GM19025 (cell line): ENCODE measurements around the gene RNF223.

Source experiments
- ATAC-seq: cut with Tn5 transposase; IDR thresholded peaks from one replicate; pipeline ENCODE4 v1.9.1; 2021; ENCODE audit warnings: mild to moderate bottlenecking, low read depth, moderate library complexity; ENCODE audit not compliant: unreplicated experiment

Gene RNF223

DNA sequence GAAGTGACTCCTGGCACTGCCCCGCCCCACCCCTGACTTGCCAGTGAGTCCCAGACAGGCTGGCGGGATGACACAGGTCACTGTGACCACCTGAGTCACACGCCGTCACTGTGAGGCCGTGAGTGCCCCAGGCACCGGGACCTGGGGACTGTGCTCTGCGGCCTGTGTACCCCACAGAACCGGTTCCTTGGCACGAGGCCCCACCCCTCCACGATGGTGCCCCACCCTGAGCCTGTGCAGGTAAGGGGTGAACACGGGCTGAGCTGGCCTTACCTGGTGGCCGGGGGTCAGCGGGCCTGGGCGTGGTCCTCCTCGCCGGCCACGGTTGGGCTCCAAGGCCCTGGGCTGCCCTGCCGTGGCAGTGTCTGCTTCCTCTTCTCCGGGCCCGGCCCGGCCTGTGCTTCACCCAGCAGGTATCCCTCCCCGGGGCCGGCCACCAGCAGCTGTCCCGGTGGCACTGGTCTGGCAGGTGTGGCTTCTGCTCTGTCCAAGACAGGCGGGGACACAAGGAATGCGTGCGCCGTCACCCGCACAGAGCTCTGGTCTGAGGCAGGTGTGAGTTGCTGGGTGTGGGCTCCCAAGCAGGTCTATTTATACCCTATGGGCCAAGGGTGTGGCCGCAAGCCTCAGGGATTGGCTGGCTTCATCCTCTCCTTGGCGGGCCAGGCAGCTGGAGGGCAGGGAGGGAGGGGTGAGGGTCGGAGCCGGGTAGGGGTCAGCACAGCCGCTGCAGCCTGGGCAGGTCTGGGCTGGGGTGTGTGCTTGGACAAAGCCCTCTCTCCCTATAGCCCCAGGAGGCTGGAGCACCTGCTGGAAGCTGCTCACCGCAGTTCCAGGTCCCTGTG, at the start of gene RNF223:
TSS of gene RNF223 (minus strand) at position 564 of the 845 bp plus-strand sequence. CDS start 1,740 bp downstream, outside the sequence.
- ATAC-seq: no peak

DNA sequence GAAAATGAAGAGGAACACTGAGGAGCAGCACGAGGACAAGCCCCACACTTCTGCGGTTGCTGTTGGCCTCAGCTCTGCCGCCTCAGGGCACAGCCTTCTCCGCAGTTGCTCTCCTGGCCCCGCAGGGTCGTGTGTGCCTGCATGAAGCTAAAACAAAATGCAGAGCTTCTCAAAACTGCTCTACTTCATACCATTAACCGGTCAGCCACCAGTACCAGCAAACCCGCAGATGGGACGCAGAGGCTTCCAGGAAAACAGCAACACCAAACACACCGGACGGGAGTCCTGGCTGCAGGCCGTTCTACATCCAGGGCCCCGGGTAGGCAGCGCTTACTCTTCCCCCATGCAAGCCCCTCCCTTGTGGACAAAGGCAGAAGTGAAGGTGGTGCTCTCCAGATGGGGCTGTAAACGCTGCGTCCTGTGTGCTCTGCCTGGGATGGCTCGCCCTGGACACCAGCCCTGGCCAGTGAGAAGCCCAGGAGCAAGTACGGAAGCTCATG, 48.9 kb upstream of the RNF223 start:
- ATAC-seq: no peak

DNA sequence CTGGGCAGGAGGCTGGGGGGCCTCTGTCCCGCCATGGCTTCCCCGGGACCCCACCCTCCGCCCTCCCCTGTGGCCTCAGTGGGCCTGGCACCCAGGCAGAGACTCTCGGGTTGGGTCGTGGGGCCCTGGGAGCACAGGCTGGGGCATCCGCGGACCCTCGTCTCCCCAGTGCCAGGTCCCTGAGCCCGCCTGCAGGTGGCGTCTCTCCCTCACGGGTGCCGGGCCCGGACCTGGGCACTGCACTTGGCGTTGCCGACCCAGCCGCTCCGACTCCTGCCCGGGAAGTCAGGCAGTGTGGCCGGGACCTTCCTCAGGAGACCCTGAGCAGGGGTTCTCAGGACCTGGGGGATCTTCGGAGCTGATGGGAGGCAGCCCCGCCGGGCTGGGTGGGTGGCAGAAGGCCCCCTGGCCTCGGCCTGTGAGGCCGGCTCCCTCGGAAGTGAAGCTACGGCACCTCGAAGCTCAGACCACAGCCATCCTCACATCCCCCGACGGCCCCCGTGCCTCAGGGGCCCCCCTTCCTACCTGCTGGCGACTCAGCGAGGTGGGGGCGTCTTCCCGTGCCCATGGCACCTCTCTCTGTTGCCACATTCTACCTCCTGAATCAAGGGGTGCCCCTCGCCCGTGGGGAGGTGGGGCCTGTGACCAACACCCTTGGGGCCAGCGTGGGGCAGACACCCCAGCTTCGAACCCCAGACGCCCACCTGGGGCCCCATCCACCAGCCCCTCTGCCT, 48.1 kb upstream of the RNF223 start:
- ATAC-seq: no peak

DNA sequence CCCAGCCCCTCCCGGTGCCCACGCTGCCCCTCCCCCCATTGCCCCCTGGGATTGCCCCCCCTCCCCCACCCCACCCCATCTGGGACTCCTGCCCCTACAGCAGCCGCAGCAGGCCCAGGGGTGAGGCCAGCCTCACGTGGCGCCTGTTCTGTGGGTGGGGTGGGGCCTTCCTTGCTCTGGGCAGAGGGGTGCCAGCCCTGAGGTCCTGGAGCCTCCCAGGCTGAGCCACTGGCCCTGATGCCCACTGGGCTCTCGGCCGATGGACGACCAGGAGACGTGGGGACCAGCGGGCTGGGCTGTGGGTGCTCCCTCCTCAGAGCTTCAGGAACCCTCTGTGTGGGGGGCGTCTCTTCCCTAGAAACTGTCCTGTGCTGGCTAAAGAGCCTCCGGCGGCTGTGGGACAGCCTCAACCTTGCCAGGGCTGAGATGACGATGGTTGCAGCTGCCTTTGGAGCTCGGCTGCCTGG, 47.5 kb upstream of the RNF223 start:
- no peak for ATAC-seq

- no peak for ATAC-seq
These were observed 46.9 kb upstream of the RNF223 start for GRCh38 chr1:1120866-1121591.

DNA sequence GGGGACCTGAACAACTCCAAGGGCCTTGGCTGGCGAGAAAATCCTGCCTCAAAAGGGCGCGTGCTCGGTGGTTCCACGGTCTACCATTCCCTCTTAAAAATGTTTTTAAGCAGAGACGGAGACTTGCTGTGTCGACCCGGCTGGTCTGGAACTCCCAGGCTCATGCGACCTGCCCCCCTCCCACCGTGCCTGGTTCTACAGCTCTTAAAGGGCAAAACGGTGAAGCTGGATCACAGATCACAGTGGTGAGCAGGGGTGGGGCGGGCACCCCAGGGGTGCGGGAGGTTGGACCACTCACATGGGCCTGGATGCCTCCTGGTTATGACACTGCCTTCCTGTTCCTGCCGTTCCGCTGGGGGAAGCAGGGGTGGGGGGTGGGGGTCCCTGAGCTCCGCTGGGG, 46.0 kb upstream of the RNF223 start:
- no peak for ATAC-seq

GRCh38 chr1:1119272-1119890, 45.3 kb upstream of the RNF223 start:
- ATAC-seq: no peak

DNA sequence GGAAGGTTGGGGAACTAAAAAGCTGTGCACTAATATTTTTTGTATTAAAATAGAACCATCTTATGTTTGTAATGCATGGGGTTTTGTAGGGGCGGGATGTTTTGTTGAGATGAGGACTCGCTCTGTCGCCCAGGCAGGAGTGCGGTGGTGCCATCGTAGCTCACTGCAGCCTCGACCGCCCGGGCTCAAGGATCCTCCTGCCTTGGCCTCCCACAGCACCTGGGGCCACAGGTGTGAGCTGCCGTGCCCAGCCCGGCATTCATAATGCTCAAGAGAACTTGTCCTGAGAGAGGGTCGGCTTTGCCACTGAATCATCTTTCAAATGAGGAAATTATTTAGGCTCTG, 44.7 kb upstream of the RNF223 start:
- ATAC-seq: no peak

DNA sequence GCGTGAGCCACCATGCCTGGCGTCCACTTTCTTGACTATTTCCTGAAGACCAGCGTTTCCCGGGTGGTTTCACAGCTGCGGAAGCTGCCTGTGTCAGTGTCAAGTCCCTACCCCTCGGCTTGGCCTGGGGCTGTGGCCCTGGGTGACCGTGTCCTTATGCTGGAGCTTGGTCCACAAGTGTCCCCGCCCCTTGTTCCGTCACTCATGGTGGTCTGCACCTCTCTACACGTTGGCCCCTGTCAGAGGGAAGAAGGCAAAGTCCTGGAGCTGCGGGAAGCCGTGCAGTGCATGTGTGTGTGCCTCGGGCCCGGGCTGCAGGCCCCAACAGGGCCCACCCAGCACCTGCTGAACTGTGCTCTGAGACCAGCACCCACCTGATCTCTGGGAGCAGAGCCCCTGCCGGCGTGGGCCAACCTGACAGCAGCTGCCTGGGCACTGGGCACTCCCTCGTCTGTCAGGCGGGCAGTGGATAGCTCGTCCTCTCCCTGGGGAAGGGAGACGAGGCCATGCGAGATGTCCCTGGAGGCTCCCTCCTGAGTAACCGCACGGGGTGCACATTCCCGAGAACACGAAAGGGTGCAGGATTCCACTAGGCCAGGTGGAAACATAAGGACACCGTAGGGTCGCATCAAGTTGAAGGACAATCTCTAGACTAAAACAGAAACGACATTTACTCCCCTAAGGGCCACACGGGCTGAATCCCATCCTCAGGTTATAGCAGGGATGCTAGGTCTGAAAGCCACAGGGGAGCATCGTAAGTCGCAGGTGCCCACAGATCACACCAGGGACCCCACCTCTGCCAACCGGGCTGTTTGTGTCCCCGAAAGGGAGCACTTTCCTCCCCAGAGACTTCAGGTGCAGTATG, 44.1 kb upstream of the RNF223 start:
- ATAC-seq: no peak

- no peak for ATAC-seq
These were observed 43.3 kb upstream of the RNF223 start for GRCh38 chr1:1117469-1117831.

- ATAC-seq: peak; percentile 1
These were observed 42.8 kb upstream of the RNF223 start for GRCh38 chr1:1116701-1117468.

- peak; percentile 95 for ATAC-seq
These were observed 41.9 kb upstream of the RNF223 start, which contains the start of gene C1orf159 for GRCh38 chr1:1115786-1116700. Gene C1orf159 (minus strand): TSS chr1:1116089. CDS start chr1:1091543, 24,546 bp downstream.

DNA sequence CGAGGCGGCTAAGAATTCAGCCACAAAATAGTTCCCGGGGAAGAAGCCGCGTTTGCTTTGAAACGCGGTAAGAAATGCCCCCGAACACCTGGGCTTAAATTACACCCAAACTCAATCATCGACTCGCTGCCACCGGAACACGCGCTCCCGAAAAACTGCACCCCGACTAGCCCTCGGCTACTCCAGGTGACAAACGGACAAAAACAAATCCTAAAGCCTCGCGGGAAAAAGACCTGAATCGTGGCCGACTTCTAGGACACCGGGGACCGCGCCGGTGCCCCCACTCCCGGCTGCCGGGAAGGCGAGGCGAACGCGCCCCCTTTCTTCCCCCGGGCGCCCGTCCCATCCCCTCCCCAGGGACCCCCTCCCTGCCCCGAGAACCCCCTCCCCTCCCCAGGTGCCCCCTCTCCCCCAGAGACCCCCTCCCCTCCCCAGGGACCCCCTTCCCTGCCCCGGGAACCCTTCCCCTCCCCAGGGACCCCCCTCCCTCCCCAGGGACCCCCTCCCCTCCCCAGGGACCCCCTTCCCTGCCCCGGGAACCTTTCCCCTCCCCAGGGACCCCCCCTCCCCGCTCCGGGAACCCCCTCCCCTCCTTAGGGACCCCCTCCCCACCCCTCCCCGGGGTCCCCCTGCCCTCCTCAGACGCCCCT, 41.2 kb upstream of the RNF223 start:
- no peak for ATAC-seq

- no peak for ATAC-seq
These were observed 40.3 kb upstream of the RNF223 start for GRCh38 chr1:1114431-1114830.

- no peak for ATAC-seq
These were observed 38.3 kb upstream of the RNF223 start for GRCh38 chr1:1112237-1112985.

GRCh38 chr1:1111516-1112236, 37.6 kb upstream of the RNF223 start:
- no peak for ATAC-seq
